Brain microvascular endothelial cell (primary cell): ENCODE measurements around the gene GLT6D1.

ENCODE experiments used
- DNase-seq: peaks from one replicate; pipeline ENCODE4 v3.0.0-alpha.2; 2020
- H3K27ac ChIP-seq: fragments of 250-450 bp; sonication (Bioruptor Pico); 2 replicates; pipeline ENCODE4 v1.5.1; 2020; ENCODE audit warnings: mild to moderate bottlenecking, moderate library complexity
- H3K27me3 ChIP-seq: fragments of 250-450 bp; sonication (Bioruptor Pico); replicated peaks from 2 replicates; pipeline ENCODE4 v1.5.1; 2020; ENCODE audit warnings: mild to moderate bottlenecking
- H3K36me3 ChIP-seq: fragments of 250-450 bp; sonication (Bioruptor Pico); replicated peaks from 2 replicates; pipeline ENCODE4 v1.5.1; 2020; ENCODE audit warnings: mild to moderate bottlenecking
- H3K4me3 ChIP-seq: 2 replicates; pipeline ENCODE4 v1.5.1; 2011; ENCODE audit warnings: low read depth, mild to moderate bottlenecking, control low read depth, low read length, moderate library complexity
- in situ Hi-C: cut with HindIII; loops from 2 replicates; pipeline ENCODE4 v1.10.0; 2017; ENCODE audit warnings: low sequenced_read_pairs, low pct_ligation_motif_present
- TF ChIP-seq, protein P1 (sequence below): IDR thresholded peaks from 2 replicates; pipeline ENCODE4 v1.5.1; 2011; ENCODE audit warnings: low read depth, mild to moderate bottlenecking, moderate library complexity, low read length, control low read depth, inconsistent platforms; ENCODE audit errors: missing control alignments

The GLT6D1 gene

DNA sequence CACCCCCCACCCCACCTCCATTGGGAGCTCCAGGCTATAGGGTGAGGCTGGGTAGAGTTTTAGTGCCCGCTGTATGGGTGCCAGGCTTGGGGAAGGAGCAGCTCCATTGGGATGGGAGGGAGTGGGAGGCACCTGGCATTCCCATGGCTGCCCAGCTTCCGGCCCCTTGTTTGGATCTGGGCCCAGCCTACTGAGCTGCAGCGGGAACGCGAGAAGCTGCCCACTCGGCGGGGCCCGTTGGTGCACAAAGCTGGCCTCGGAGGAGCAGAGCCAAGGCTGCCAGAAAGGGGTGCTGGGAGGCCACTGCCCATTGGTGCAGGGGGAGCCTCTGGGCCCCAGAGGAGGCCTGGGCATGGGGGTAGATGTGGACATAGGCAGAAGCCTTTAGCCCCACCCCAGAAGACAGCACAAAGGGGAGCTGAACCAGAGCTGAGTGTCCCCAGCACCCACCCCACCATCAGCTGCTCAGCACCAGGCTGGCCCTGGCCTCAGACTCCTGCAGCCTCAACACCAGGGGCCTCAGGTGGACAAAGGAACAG, 28.2 kb upstream of the GLT6D1 start:
- H3K27me3 ChIP-seq: no peaks in the 10 kb centered on the region
- no peak overlapping the region for H3K4me3 ChIP-seq
- TF ChIP-seq, protein P1, sequence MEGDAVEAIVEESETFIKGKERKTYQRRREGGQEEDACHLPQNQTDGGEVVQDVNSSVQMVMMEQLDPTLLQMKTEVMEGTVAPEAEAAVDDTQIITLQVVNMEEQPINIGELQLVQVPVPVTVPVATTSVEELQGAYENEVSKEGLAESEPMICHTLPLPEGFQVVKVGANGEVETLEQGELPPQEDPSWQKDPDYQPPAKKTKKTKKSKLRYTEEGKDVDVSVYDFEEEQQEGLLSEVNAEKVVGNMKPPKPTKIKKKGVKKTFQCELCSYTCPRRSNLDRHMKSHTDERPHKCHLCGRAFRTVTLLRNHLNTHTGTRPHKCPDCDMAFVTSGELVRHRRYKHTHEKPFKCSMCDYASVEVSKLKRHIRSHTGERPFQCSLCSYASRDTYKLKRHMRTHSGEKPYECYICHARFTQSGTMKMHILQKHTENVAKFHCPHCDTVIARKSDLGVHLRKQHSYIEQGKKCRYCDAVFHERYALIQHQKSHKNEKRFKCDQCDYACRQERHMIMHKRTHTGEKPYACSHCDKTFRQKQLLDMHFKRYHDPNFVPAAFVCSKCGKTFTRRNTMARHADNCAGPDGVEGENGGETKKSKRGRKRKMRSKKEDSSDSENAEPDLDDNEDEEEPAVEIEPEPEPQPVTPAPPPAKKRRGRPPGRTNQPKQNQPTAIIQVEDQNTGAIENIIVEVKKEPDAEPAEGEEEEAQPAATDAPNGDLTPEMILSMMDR: no peak
- H3K27ac ChIP-seq: no peak overlapping the region
- DNase-seq: no peak
- H3K36me3 ChIP-seq: no peaks in the 10 kb centered on the region
- in situ Hi-C loops: no loop called here

DNA sequence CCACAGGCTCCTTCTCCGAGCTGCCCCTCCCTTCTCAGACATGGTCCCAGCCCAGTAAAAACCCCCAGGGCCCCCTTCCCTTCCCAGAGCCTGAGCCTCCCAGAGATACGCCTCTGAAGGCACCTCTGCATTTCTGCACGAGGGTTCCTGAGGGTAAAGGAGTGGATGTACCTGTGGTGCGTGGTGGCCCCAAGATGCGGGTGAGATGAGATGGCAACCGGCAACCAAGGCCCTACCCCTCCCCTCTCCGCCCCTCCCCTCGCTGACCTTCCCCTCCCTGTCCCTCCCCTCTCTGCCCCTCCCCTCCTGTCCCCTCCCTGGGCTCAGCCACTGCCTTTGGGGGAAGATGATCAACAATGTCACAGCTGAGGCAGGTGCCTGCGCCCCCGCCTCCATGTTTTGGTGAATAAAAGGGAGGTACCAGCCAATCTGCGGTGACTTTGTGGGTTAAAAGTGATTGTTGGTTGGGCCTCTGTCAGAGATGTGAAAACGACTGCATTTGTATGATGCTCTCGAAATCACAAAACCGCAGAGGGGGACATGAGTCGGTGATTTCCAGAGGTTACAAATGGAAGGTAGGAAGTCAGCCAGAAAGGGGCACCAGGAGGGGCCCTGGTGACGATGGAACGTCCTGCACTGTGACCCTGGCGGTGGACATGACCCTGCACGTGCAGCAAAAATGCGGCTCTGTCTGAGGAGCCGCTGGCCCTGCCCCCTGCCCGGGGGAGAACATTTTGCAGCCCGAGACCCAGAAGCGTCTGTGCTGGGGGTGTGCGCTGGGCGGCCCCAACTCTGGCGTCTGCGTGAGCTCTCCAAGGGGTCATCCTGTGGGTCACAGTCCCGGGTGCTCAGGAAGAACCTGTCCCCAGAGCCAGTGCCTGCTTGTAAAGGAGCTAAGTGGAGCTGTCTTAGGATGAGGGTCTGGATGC, 27.5 kb upstream of the GLT6D1 start:
- DNase-seq: no peak
- no peak overlapping the region for H3K4me3 ChIP-seq
- TF ChIP-seq, protein P1: no peak
- H3K27ac ChIP-seq: no peak overlapping the region
- H3K27me3 ChIP-seq: no peaks in the 10 kb centered on the region
- in situ Hi-C loops: no loop called here
- no peaks in the 10 kb centered on the region for H3K36me3 ChIP-seq

DNA sequence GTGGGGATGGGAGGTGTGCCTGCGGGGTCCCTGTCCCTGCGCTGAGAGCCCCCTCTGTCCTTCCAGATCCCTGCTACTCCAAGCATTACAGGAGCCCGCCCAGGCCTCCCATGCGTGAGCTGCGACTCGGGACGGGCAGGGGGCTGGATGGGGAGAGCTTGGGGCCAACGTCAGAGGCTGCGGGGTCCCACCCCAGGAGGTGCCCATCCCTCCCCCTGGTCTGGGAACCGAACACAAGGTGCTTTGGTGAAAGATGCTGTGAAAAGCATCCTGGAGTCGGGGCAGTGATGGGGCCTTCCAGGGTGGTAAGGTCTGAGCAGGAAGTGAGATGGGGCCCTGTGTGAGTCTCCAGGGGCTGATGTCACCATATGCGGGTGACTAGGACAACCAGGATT, 26.5 kb upstream of the GLT6D1 start:
- in situ Hi-C loops: no loop called here
- Histone ChIP-seq H3K4me3 (no peak overlapping the region), H3K36me3 (no peaks in the 10 kb centered on the region), H3K27me3 (no peaks in the 10 kb centered on the region), H3K27ac (no peak overlapping the region)
- DNase-seq: no peak
- TF ChIP-seq, protein P1: no peak

DNA sequence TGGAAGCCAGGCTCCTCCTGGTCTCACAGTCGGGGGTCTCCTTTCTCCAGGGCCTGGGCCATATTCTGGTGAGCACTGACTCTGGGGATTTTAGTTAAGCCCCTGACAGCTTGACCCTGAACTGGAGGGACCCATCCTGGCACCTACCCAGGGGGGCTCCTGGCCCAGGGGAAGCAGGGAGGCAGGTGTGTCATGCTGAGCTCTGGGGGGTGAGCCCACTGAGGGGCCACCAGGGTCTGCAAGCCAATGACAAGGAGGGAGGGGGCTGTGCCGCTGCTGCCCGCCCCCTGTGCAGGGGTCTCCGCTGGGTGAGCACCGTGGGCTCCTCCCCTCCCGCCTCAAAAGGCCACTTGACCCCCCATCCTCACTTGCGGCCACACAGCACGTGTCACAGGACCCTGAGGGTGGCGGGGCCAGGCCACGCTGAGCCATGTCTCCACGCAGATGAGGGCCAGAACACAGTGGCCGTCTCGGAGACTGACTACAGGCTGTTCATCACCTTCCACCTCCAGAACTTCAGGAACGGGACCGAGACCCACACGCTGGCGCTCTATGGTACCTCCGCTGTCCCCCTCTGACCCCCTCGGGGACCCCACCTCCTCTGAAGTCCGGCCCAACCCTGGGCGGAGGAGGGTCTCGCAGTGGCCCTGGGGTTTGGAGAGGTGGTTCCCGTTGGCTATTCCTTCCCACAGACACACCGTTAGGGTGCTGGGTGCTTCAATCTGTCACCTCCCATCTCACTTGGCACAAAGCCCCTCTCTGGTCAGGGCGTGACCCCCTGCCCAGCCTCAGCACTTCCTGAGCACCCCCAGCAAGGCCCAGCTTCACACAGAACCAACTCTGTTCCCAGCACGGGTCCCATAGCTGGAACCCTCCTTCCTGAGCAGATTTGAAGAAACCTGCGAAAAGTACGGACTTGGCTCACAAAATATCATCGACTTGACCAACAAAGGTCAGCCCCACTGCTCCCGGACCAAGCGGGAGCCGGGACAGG, 25.8 kb upstream of the GLT6D1 start:
- Histone ChIP-seq H3K27ac (no peak overlapping the region), H3K27me3 (no peaks in the 10 kb centered on the region), H3K36me3 (no peaks in the 10 kb centered on the region), H3K4me3 (no peak overlapping the region)
- no peak for DNase-seq
- TF ChIP-seq, protein P1: no peak
- in situ Hi-C loops: no loop called here

DNA sequence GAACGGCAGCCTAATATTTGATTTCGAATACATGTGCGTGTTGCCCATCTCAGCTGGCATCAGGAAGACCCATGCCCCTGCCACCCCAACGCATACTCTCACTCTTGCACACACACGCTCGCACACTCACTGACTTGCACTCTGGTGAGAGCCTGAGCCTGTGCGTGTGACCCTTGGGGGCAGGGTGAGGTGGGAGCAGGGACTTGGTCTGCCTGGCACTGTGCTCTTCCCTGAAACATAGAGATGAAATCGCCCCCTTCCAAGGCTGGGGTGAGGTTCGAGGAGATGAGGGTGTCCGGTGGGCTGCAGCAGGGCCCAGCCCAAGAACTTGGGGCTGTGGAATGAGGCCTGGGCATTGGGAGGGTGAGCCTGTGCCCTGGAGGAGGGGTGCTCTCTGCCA, 24.9 kb upstream of the GLT6D1 start:
- TF ChIP-seq, protein P1: no peak
- in situ Hi-C loops: no loop called here
- Histone ChIP-seq H3K36me3 (no peaks in the 10 kb centered on the region), H3K4me3 (no peak overlapping the region), H3K27me3 (no peaks in the 10 kb centered on the region), H3K27ac (no peak overlapping the region)
- DNase-seq: no peak
